ENCODE results near the gene CTSV.
A peak's percentile ranks its signal among the peaks of the same experiment; 100 is the strongest.
"Not testable (repeated sequence)": the region's sequence is repeated elsewhere in the genome, so short reads cannot be mapped to it uniquely, and the experiment has no call there.

CTSV gene

DNA sequence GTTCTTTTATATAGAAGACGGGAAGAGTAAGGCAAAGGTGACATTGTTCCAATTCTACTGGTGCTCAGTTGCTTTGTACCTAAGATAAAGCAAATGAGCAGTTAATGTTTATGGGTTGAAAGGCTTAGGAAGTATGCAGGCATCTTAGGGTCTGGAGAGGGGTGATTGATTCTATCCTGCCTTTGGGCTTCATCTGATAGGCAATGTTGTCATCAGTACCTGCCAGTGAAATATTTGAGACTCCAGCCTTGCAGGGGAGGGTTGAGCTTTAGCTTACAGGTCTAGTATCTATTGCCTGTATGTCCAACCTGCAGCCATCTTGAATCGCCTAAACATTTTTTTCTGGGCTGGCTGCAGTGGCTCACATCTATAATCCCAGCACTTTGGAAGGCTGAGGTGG lies 13.8 kb upstream of the CTSV start:
- no peak for DNase-seq
- Histone ChIP-seq H3K27ac (no peak overlapping the region), H3K27me3 (replicated peaks) (no peaks in the 10 kb centered on the region), H3K36me3 (replicated peaks) (no peaks in the 10 kb centered on the region), H3K4me3 (ENCODE audit: low read depth, low read length) (no peak overlapping the region)
- in situ Hi-C loops (cut with HindIII; ENCODE audit: low pct_ligation_motif_present, low sequenced_read_pairs): no loop called here
- TF ChIP-seq, protein P1, sequence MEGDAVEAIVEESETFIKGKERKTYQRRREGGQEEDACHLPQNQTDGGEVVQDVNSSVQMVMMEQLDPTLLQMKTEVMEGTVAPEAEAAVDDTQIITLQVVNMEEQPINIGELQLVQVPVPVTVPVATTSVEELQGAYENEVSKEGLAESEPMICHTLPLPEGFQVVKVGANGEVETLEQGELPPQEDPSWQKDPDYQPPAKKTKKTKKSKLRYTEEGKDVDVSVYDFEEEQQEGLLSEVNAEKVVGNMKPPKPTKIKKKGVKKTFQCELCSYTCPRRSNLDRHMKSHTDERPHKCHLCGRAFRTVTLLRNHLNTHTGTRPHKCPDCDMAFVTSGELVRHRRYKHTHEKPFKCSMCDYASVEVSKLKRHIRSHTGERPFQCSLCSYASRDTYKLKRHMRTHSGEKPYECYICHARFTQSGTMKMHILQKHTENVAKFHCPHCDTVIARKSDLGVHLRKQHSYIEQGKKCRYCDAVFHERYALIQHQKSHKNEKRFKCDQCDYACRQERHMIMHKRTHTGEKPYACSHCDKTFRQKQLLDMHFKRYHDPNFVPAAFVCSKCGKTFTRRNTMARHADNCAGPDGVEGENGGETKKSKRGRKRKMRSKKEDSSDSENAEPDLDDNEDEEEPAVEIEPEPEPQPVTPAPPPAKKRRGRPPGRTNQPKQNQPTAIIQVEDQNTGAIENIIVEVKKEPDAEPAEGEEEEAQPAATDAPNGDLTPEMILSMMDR (IDR thresholded peaks at IDR 0.05; ENCODE audit: low read depth, low read length, missing control alignments): no peak

DNA sequence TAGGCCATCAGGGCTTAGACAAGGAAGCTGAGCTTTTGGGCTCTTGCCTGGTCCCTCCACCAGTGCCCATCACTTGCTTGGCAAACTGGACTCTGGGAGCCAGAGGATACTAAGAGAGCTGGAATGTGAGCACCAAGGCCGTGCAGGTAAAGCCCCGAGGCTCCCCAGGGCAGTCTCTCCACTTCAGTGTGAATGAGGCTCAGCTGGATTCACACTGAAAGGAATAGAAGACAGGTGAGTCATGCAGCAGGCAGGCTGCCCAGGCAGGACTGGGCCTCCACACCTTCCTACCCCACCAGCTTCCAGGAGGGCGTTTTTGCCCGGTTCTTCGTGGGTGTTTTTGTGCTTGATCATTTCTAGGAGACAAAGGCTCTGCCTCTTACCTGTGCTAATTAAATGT lies 7.3 kb upstream of the CTSV start:
- no peak overlapping the region for H3K4me3 ChIP-seq (ENCODE audit: low read depth, low read length)
- H3K36me3 ChIP-seq (replicated peaks): no peaks in the 10 kb centered on the region
- H3K27me3 ChIP-seq (replicated peaks): no peaks in the 10 kb centered on the region
- DNase-seq: no peak
- in situ Hi-C loops (cut with HindIII; ENCODE audit: low pct_ligation_motif_present, low sequenced_read_pairs): no loop called here
- TF ChIP-seq, protein P1 (IDR thresholded peaks at IDR 0.05; ENCODE audit: low read depth, low read length, missing control alignments): no peak
- no peak overlapping the region for H3K27ac ChIP-seq

DNA sequence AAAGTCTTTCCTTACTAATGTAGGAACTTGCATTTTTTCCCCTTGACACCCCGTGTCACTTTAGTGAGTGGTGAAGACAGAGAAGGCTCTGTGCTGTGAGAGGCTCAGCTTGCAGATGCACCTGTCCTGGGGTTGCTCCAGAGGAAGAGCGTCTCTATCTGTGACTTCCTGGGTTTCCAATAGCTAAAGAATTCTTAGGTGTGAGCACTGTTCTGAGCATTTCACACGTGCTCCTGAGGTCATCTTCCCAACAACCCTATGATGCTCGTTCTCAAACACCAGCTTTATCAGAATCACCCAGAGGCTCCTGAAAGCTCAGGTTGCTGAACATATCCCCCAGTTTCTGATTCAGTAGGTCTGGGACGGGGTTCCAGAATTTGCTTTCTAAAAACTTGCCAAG lies 6.4 kb upstream of the CTSV start:
- no peaks in the 10 kb centered on the region for H3K27me3 ChIP-seq (replicated peaks)
- no peak overlapping the region for H3K27ac ChIP-seq

DNA sequence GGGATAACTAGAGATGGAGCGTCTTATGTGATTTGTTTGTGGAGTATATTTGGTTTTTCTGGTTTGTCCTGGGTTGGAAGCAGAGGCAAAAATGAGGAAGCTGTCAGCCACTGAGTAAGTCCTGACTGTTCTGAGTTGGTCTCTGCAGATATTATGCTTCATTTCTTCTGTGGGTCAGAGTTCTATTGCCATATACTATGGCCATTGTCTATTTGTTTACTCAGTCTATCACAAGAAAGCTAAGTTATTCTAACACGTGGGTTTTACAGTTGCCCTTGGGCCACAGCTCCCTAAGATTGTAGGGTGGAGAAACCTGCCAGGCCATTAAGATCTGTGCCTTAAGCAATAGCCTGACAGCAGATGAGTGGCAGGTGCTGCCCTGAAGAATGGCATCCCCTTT lies 3.0 kb upstream of the CTSV start:
- no peak overlapping the region for H3K27ac ChIP-seq
- DNase-seq: no peak
- in situ Hi-C loops (cut with HindIII; ENCODE audit: low pct_ligation_motif_present, low sequenced_read_pairs): no loop called here
- TF ChIP-seq, protein P1 (IDR thresholded peaks at IDR 0.05; ENCODE audit: low read depth, low read length, missing control alignments): no peak
- H3K36me3 ChIP-seq (replicated peaks): no peaks in the 10 kb centered on the region
- H3K27me3 ChIP-seq (replicated peaks): no peaks in the 10 kb centered on the region
- no peak overlapping the region for H3K4me3 ChIP-seq (ENCODE audit: low read depth, low read length)

More for the DNA sequence above, 6.4 kb upstream of the CTSV start:
- TF ChIP-seq, protein P1 (IDR thresholded peaks at IDR 0.05; ENCODE audit: low read depth, low read length, missing control alignments): no peak
- Histone ChIP-seq H3K4me3 (ENCODE audit: low read depth, low read length) (no peak overlapping the region), H3K36me3 (replicated peaks) (no peaks in the 10 kb centered on the region)
- in situ Hi-C loops (cut with HindIII; ENCODE audit: low pct_ligation_motif_present, low sequenced_read_pairs): no loop called here
- no peak for DNase-seq

DNA sequence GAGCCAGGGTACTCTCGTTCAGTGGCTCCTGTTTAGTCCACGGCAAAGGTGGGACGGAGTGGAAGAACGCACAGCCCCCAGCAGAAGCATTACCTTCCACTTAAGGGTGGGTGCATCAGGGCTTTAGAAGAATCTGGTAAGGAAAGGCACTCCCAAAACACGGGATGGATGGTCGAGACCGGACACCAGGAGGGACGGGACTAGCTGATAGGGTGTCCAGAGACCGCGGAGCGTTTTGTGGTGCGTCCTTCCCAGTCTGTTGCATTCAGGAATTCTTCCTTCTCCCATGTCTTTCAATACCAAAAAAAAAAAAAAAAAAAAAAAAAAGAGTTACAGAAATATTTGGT lies 545 bp upstream of the CTSV start:
- in situ Hi-C loops (cut with HindIII; ENCODE audit: low pct_ligation_motif_present, low sequenced_read_pairs): no loop called here
- Histone ChIP-seq H3K27me3 (replicated peaks) (no peaks in the 10 kb centered on the region), H3K27ac (no peak overlapping the region), H3K36me3 (replicated peaks) (no peaks in the 10 kb centered on the region), H3K4me3 (ENCODE audit: low read depth, low read length) (peak overlapping the region; percentile 64)
- TF ChIP-seq, protein P1 (IDR thresholded peaks at IDR 0.05; ENCODE audit: low read depth, low read length, missing control alignments): no peak
- peak; percentile 59 for DNase-seq

DNA sequence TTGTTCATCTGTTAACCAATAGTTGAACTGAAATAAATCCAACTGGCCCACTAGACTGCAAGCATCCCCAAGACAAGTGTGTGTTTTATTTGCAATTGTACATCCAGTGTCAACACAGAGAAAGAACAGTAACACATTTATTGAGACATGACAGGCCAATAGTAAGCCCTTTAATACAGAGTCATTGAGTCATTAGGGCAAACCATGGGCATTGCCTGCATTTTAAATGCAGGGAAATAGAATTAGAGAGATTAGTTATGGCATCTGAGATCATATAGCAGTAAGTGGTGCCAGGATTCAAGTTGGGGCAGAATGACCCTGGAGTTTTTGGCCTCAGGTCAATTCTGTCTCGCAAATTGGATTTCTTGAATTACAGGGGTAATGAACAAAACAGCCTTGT lies 15.4 kb downstream of the CTSV start:
- H3K36me3 ChIP-seq (replicated peaks); in situ Hi-C loops (cut with HindIII; ENCODE audit: low pct_ligation_motif_present, low sequenced_read_pairs); H3K27me3 ChIP-seq (replicated peaks); DNase-seq; H3K4me3 ChIP-seq (ENCODE audit: low read depth, low read length); H3K27ac ChIP-seq: not testable (repeated sequence)

DNA sequence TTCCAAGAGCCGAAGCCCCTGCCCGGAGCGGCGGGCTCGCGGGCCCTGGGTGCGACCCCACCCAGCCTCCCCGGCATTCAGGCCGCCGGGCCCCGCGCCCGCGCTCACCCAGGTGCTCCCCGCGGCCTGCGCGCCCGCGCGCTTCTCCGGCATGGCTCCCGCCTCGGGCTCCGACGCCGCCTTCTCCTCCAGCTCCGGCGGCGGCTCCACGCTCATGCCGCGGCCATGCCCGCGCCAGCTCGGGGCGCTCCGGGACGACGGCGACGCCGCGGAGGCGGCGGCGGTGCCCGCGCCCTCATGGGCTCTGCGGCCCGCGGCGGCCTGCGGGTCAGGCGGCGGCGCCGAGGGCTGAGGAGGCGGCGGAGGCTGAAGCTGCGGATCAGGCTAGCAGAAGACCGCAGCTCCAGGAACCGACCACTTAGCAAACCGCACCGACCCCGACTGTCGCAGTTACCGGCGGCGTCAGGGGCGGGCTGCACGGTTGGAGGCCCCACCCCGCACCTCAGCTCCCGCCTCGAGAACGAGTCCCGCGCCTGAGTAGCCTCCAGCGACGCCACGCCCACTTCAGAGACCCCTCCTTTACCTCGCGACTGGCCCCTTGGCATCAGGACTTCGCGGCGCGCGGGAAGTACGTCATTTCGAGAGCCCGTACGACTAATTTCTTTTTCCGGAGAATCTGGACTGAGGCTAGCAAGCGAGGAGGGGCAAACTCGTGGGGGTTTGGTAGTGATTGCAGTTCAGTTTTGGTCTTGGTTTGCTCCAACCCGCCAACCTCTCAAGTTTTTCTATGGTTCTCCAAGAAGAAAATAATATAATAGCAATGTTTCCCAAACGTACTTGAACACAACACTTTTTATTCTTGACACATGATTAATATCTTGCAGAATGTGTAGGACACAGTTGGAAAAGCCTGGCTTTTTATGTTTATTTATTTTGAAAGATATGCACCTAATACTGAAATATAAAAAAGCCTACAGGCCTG lies 25.5 kb downstream of the CTSV start:
- H3K36me3 ChIP-seq (replicated peaks); in situ Hi-C loops (cut with HindIII; ENCODE audit: low pct_ligation_motif_present, low sequenced_read_pairs); H3K27me3 ChIP-seq (replicated peaks): not testable (repeated sequence)
- Histone ChIP-seq H3K4me3 (ENCODE audit: low read depth, low read length) (peak overlapping the region; percentile 64), H3K27ac (peak overlapping the region; percentile 46)
- peak; percentile 74 for DNase-seq

DNA sequence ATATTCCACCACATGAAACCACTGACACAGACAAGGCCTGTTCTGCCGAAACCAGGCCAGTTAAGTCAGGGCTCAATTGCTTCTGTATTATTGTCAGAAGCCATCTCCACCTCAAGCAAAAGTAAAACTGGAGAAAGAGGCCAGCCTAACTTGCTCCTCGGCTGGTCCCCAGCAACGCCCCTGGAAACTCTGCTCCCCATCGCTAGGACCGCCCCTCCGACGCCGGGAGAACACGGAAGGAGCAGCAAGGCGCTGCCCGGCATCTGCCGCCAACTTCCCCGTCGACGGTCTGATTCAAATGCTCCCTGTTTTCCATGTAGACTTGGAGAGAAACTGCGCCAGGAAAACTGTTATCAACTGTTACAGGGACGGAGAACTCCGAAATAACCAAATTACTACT lies 26.3 kb downstream of the CTSV start:
- H3K27me3 ChIP-seq (replicated peaks); H3K27ac ChIP-seq; in situ Hi-C loops (cut with HindIII; ENCODE audit: low pct_ligation_motif_present, low sequenced_read_pairs); H3K36me3 ChIP-seq (replicated peaks); DNase-seq: not testable (repeated sequence)
- H3K4me3 ChIP-seq (ENCODE audit: low read depth, low read length): peak overlapping the region; percentile 55

DNA sequence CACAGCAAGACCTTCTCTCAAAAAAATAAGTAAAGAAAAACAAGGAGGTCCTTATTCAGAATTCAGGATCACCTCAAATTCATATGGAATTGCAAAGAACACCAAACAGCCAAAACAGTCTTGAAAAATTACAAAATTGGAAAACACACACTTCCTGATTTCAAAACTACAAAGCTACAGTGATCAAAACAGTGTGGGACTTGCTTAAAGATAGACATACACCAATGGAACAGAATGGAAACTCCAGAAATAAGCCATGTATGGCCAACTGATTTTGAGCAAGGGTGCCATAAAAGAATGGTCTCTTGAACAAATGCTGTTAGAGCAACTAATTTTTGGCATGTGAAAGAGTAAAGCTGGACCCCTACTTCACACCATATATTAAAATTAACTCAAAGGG lies 36.7 kb downstream of the CTSV start:
- in situ Hi-C loops (cut with HindIII; ENCODE audit: low pct_ligation_motif_present, low sequenced_read_pairs); H3K27me3 ChIP-seq (replicated peaks); H3K36me3 ChIP-seq (replicated peaks); H3K27ac ChIP-seq; H3K4me3 ChIP-seq (ENCODE audit: low read depth, low read length); DNase-seq: not testable (repeated sequence)

Measured in brain microvascular endothelial cell (primary cell).